Measurements from ENCODE around the gene EEF2K. TPM values are rescaled to one million over a fixed set of nuclear protein-coding genes. Genes with fewer than 3 reads are reported as not detected.
A peak's percentile ranks its signal among the peaks of the same experiment; 100 is the strongest.

EEF2K gene
- total RNA-seq, 1 experiment from 2014 or later = 13.3 TPM

DNA sequence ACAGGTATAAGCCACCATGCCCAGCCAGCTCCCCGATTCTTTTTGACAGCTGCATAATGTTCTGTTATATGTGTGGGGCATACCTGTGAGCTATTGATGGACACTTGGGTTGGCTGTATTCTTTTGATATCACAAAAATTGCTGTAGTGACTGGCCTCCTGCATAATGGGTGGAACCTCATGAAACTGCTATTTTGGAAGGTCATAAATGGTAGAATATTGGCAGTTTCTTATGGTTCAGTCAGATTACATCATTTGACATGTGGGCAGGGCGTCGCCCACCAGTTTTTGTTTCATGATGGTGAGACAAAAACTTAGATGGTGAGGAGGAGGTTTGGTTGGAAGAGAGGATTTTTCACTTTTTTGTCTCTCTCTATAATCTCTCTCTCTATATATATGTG is 64.4 kb downstream of the EEF2K start:
- Histone ChIP-seq H3K4me3 (ENCODE audit: insufficient read depth, low read depth, low read length) (no peak overlapping the region), H3K36me3 (replicated peaks; ENCODE audit: control insufficient read depth, insufficient read depth, low read length) (peaks cover 13% of the 10 kb centered on the region), H3K27me3 (ENCODE audit: control insufficient read depth, insufficient read depth, low read length) (no peaks in the 10 kb centered on the region)
- no peak for DNase-seq

DNA sequence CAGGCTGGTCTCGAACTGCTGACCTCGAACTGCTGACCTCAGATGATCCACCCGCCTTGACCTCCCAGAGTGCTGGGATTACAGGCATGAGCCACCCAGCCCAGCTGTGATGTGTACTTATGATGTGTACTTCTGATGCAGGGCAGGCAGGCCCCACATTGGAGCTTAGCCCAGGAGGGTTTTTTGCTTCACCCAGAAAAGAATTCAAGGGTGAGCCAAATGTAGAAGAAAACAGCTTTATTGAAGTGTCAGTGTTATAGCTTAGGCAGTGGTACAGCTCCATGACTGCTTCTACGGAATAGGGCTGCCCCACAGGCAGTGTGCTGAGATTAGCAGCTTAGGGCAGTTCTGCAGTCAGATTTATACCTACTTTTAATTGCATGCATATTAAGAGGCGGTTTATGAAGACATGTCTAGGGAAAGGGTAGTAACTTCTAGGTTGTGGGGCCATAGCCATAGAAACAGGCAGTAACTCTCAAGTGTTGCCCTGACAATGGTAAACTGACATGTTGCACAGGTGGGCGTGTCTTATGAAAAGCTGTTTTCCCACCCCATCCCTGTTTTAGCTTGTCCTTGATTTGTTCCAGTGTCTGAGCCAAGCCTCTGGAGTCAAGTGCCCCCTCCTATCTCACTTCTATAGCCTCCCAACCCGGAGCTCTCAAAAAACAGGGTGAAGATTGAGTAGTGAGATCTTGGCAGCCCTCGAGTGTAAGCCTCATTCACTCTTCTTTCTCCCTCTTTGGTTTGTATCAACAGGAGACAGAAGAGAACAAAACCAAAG is 67.0 kb downstream of the EEF2K start:
- DNase-seq = no peak
- Histone ChIP-seq H3K36me3 (replicated peaks; ENCODE audit: control insufficient read depth, insufficient read depth, low read length) (peaks cover 10% of the 10 kb centered on the region), H3K27me3 (ENCODE audit: control insufficient read depth, insufficient read depth, low read length) (no peaks in the 10 kb centered on the region), H3K4me3 (ENCODE audit: insufficient read depth, low read depth, low read length) (no peak overlapping the region)

DNA sequence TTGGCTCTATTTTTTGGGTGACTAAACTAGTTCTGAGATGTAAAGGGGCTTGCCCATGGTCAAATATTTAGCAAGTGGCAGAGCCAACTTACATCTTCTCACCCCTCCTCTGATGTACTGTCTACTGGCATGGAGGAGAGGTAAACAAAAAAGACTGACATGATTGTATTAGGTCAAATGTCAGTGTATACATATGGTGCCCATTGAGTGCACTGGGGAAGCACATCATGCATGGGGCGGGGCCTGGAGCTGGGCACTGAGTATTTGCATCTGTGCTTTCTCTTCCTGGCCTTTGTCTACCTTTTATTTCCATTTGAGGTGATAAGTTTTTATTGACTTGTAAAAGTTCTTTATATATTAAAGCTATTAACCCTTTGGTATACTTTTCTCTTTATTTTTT is 68.8 kb downstream of the EEF2K start:
- H3K36me3 ChIP-seq (replicated peaks; ENCODE audit: control insufficient read depth, insufficient read depth, low read length) = peaks cover 10% of the 10 kb centered on the region
- DNase-seq = no peak
- no peaks in the 10 kb centered on the region for H3K27me3 ChIP-seq (ENCODE audit: control insufficient read depth, insufficient read depth, low read length)
- no peak overlapping the region for H3K4me3 ChIP-seq (ENCODE audit: insufficient read depth, low read depth, low read length)

DNA sequence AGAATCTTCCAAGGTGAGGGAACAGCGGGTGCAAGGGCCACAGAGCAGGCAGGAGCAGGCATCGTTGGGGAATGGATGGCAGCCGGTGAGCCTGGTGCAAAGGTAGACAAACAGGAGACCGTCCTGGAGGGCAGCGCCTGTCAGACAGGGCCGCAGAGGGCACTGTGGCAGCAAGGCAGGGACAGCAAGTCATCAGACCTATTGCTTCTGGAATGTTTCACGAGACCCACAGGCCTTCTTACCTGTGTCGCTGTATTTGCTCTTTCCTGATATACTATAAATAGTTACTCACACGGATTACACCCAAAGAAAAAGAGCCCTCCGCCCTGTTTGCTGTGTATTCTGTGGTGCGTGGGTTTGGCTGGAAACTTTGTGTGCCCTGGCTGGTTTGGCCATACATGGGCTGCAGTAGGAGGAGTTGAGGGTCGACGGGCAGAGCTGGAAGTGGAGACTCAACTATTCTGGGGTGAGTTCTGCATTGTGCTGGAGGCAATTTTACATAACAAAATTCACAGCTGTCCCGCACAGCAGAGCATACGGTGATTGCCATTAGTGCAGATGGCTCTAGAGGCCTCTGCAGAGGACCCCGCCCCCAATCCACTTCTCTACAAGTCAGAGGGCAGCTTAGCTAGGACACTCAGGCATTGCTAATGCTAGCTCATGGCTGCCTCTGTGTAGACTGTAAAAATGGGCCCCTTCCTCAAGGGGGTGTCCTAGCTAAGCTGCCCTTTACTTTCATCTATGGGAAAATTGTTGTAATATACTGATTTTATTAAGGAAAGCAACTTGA is 72.6 kb downstream of the EEF2K start:
- Histone ChIP-seq H3K27me3 (ENCODE audit: control insufficient read depth, insufficient read depth, low read length) (no peaks in the 10 kb centered on the region), H3K36me3 (replicated peaks; ENCODE audit: control insufficient read depth, insufficient read depth, low read length) (peaks cover 5% of the 10 kb centered on the region), H3K4me3 (ENCODE audit: insufficient read depth, low read depth, low read length) (no peak overlapping the region)
- peak; percentile 71 for DNase-seq

DNA sequence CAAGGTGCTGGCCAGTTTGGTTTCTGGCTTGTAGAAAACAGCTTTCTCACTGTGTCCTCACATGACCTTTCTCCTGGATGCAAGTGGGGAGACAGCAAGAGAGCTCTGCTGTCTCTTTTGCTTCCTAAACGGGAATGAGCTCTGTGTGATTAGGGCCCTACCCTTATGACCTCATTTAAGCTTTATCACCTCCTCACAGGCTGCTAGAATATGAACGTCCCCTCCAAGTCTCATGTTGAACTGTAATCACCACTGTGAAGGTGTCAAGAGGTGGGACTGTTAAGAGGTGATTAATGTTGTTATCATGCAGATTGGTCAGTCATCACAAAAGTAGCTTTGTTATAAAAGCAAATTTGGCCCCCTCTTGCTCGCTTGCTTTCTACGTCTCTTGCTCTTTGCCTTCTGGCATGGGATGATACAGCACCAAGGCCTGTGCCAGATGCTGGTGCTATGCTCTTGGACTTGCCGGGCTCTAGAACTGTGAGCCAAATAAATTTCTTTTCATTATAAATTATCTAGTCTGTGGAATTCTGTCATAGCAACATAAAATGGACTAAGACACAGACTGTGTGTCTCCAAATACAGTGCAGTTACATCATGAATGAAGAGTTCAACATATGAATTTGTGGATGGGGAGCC is 76.3 kb downstream of the EEF2K start:
- no peak for DNase-seq
- Histone ChIP-seq H3K4me3 (ENCODE audit: insufficient read depth, low read depth, low read length) (no peak overlapping the region), H3K36me3 (replicated peaks; ENCODE audit: control insufficient read depth, insufficient read depth, low read length) (peaks cover 8% of the 10 kb centered on the region), H3K27me3 (ENCODE audit: control insufficient read depth, insufficient read depth, low read length) (no peaks in the 10 kb centered on the region)

DNA sequence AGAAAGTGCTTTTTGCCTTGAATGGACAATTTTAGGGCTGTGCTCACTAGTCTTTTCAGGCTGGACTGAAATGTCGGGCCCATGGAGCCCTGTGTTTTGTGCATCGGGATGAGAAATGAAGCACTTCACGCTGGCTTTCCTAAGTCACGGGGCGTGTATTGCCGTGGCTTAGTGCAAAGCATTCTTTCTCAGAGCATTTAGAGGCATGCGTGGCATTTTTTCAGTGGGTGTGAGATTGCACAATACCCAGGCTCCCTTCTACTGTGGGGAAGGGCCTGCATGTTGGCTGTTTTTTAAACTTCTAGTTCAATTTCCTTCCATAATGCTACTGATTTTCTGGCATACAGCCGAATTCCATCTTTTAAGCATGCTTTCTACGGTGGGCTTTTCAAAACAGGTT is 78.6 kb downstream of the EEF2K start:
- DNase-seq = no peak

DNA sequence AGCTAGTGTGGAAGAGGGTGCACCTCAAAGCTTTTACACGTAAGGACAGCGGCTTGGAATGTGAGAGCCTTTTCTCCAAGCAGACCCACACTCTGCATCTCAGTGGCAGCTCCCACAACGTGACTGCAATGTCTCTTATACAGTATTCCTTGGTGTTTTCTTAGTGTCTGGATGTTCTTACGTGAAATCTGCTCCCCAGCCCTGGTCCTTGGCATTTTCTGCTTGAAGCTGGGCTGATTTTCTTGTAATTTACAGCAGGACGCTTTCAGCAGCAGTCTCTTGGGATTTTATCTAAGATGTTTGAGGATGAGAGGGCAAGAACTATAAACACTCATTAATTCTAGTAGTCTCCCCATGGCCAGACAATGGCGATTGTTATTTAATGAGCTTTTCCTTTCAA is 79.0 kb downstream of the EEF2K start:
- peaks cover 8% of the 10 kb centered on the region for H3K36me3 ChIP-seq (replicated peaks; ENCODE audit: control insufficient read depth, insufficient read depth, low read length)
- no peak overlapping the region for H3K4me3 ChIP-seq (ENCODE audit: insufficient read depth, low read depth, low read length)
- DNase-seq = no peak
- H3K27me3 ChIP-seq (ENCODE audit: control insufficient read depth, insufficient read depth, low read length) = no peaks in the 10 kb centered on the region

More for the DNA sequence above, 78.6 kb downstream of the EEF2K start:
- H3K27me3 ChIP-seq (ENCODE audit: control insufficient read depth, insufficient read depth, low read length) = no peaks in the 10 kb centered on the region
- H3K4me3 ChIP-seq (ENCODE audit: insufficient read depth, low read depth, low read length) = no peak overlapping the region
- H3K36me3 ChIP-seq (replicated peaks; ENCODE audit: control insufficient read depth, insufficient read depth, low read length) = peaks cover 8% of the 10 kb centered on the region

DNA sequence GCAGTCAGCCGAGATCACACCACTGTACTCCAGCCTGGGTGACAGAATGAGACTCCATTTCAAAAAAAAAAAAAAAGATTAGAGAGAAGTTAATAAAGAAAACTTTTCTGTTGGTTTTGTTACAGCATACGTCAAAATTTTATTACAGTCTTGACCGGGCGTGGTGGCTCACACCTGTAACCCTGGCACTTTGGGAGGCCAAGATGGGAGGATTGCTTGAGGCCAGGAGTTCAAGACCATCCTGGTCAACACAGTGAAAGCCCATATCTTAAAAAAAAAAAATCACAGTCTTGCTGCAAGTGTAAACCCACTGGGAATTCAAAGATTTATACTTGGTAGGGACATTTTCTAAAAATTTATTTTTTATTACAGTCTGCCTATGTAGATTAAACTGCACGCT is 84.9 kb downstream of the EEF2K start:
- H3K27me3 ChIP-seq (ENCODE audit: control insufficient read depth, insufficient read depth, low read length) = no peaks in the 10 kb centered on the region
- H3K36me3 ChIP-seq (replicated peaks; ENCODE audit: control insufficient read depth, insufficient read depth, low read length) = no peaks in the 10 kb centered on the region
- no peak overlapping the region for H3K4me3 ChIP-seq (ENCODE audit: insufficient read depth, low read depth, low read length)
- DNase-seq = no peak

DNA sequence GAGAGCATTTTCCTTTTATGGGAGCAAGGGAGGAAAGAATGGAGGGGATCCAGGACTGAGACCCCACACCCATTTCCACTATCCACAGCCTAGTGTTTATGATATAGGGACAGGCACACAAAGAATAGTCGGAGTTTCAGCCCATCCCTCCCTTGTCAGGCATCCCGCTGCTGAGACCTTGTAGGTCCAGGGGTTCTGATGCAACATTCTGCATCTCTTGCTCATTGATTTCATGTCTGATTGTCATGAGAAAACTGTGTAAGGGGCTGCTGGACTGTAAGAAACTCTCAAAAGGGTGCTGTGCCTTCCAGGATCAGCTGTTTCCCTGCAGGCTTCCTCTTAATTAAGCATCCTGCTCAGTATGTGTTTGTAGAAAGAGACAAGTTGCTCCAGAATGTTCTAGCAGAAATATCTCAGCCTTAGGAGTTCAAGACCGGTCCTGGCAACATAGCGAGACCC is 85.8 kb downstream of the EEF2K start:
- Histone ChIP-seq H3K36me3 (replicated peaks; ENCODE audit: control insufficient read depth, insufficient read depth, low read length) (no peaks in the 10 kb centered on the region), H3K27me3 (ENCODE audit: control insufficient read depth, insufficient read depth, low read length) (no peaks in the 10 kb centered on the region), H3K4me3 (ENCODE audit: insufficient read depth, low read depth, low read length) (no peak overlapping the region)
- no peak for DNase-seq

DNA sequence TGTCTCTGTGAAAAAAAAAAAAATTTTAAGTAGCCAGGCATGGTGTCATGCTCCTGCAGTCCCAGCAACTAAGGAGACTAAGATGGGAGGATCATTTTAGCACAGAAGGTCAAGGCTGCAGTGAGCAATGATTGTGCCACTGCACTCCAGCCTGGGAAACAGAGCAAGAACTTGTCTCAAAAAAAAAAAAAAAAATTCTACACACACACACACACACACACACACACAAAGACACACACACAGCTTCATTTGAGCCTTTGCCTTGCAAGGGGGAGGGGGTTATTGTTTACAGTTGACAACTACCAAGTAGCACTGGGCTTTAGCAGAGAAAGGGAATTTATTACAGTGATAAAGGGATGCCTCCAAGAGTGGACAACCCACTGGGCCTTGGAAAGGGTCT is 86.2 kb downstream of the EEF2K start:
- Histone ChIP-seq H3K36me3 (replicated peaks; ENCODE audit: control insufficient read depth, insufficient read depth, low read length) (no peaks in the 10 kb centered on the region), H3K4me3 (ENCODE audit: insufficient read depth, low read depth, low read length) (no peak overlapping the region), H3K27me3 (ENCODE audit: control insufficient read depth, insufficient read depth, low read length) (no peaks in the 10 kb centered on the region)
- no peak for DNase-seq

DNA sequence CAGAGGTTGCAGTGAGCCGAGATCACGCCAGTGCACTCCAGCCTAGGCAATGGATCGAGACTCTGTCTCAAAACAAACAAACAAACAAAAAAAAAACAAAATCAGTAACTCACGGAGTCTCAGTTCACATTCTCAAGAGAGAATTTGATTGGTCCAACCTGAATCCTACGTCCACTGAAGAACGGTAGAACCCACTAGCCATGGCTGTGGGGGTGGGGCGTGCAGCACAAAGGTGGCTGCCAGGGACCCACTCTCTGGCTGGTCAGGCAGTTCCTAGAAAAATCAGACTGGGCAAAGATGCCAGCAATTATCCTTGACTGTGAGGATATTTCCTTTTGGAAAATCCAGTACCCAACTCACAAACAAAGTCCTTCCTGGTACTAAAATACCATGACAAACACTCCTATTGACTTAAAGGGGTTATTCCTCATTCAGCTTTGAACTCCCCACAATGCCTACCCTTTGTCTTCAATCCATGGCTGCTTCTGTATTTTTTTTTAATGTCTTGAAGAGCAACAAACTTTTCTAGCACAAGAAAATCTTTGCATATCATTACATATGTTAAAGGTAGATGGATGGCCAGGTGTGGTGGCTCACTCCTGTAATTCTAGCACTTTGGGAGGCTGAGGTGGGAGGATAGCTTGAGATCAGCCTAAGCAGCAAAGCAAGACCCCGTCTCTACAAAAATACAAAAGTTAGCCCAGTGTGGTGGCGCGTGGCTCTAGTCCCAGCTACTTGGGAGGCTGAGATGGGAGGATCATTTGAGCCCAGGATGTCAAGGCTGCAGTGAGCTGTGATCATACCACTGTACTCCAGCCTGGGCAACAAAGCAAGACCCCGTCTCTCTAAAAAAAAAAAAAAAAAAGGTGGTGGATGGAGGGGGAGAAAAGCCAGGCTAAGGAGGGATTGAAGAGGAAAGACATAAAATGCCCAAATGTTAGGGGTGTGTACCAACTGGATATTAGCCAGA is 87.3 kb downstream of the EEF2K start:
- Histone ChIP-seq H3K36me3 (replicated peaks; ENCODE audit: control insufficient read depth, insufficient read depth, low read length) (no peaks in the 10 kb centered on the region), H3K27me3 (ENCODE audit: control insufficient read depth, insufficient read depth, low read length) (no peaks in the 10 kb centered on the region), H3K4me3 (ENCODE audit: insufficient read depth, low read depth, low read length) (no peak overlapping the region)
- no peak for DNase-seq

DNA sequence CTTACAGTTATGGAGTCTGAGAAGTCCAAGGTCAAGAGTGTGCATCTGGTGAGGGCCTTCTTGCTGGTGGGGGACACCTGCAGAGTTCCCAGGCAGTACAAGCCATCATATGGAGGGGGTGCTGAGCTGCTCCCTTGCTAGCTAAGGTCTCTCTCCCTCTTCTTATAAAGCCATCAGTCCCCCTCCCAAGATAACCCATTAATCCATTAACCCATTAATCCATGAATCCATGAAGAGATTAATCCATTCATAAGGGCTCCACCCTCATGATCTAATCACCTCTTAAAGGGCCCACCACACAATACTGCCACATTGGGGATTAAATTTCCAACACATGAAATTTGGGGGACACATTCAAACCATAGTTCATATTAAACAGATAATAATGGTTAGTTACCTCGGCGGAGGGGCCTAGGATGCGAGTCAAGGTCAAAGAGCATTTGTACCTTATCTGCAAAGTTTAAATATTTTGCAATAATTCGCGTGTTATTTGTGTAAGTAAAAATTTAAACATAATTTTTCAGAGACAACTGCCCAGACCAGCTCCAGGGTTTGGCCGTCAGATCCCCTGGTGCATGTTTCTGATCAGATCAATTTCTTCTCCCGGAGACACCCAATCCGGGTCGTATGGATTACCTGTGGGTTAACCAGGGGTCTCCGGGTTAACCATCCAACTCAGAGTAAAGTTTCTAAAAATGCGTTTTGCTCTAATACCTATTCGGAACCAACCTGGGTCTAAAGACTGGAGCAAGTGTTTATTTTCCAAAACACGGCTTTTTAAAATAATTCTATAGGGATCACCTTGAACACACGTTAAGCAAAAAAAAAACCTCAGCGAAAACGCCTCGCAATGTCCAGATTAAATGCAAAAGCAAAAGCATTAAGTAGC is 90.4 kb downstream of the EEF2K start:
- no peaks in the 10 kb centered on the region for H3K36me3 ChIP-seq (replicated peaks; ENCODE audit: control insufficient read depth, insufficient read depth, low read length)
- peak; percentile 71 for DNase-seq
- peak overlapping the region; percentile 51 for H3K4me3 ChIP-seq (ENCODE audit: insufficient read depth, low read depth, low read length)
- H3K27me3 ChIP-seq (ENCODE audit: control insufficient read depth, insufficient read depth, low read length) = no peaks in the 10 kb centered on the region

DNA sequence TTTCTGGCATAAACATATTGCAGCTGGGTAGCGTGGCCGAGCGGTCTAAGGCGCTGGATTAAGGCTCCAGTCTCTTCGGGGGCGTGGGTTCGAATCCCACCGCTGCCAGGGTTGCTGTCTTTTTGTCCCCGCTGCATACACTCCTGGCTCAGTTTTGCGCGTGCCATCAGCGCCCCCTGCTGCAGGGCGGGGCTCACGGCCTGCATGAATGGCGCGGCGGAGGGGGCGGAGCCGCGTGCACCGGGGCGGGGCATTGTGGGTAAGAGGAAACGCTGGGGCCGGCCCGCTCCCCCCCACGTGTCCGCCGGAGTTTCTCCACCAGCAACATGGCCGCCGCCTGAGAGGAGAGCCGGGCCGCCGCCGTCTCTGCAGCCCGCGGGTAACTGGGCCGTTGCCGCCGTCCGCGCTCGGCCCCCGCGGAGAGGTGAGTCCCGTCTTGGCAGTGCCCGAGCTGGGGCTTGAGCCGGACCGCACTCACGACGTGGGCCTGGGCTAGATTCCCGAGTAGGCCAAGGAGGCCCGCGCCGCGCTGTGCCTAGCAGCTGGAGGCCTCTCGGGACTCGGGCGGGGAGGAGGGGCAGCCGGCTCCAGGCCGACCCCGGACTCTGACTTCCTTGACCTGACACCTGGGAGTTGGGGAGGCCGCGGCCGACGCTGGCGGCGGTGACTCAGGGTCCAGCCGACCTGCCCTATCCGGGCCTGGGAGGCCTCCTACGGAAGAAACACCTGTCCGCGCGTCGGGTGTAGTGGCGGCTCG is 91.2 kb downstream of the EEF2K start, which contains the start of gene POLR3E:
TSS of gene POLR3E (plus strand) at position 296 of the 757 bp plus-strand sequence. CDS start 5,560 bp downstream, outside the sequence.
- peak; percentile 98 for DNase-seq
- H3K36me3 ChIP-seq (replicated peaks; ENCODE audit: control insufficient read depth, insufficient read depth, low read length) = peaks cover 5% of the 10 kb centered on the region
- H3K4me3 ChIP-seq (ENCODE audit: insufficient read depth, low read depth, low read length) = peak within 1 kb of the TSS; percentile 96
- H3K27me3 ChIP-seq (ENCODE audit: control insufficient read depth, insufficient read depth, low read length) = no peaks in the 10 kb centered on the region
